Neuronal stem cell (in vitro differentiated cells): ENCODE data around the gene FZD10.
A peak's percentile ranks its signal among the peaks of the same experiment; 100 is the strongest.

ENCODE experiments used
- DNase-seq: peaks from one replicate; pipeline ENCODE4 v3.0.0-alpha.2; 2013; ENCODE audit warnings: low spot score
- H2AFZ ChIP-seq: one replicate; pipeline ENCODE4 v1.6.1; 2013; ENCODE audit warnings: mild to moderate bottlenecking, low read length, inconsistent platforms
- H2AK5ac ChIP-seq: 2 replicates; pipeline ENCODE4 v1.6.1; 2013; ENCODE audit warnings: low read depth, mild to moderate bottlenecking, inconsistent platforms, low read length, moderate library complexity, mixed read lengths
- H2BK120ac ChIP-seq: 2 replicates; pipeline ENCODE4 v1.6.1; 2013; ENCODE audit warnings: low read depth, mild to moderate bottlenecking, inconsistent platforms, low read length, moderate library complexity, mixed read lengths
- H2BK12ac ChIP-seq: one replicate; pipeline ENCODE4 v1.6.1; 2013; ENCODE audit warnings: low read length, inconsistent platforms
- H2BK15ac ChIP-seq: 2 replicates; pipeline ENCODE4 v1.6.1; 2013; ENCODE audit warnings: mild to moderate bottlenecking, low read length, inconsistent platforms, mixed read lengths
- H2BK5ac ChIP-seq: one replicate; pipeline ENCODE4 v1.6.1; 2013; ENCODE audit warnings: inconsistent platforms, mild to moderate bottlenecking, low read length, moderate library complexity
- H3K14ac ChIP-seq: one replicate; pipeline ENCODE4 v1.6.1; 2013; ENCODE audit warnings: low read length, inconsistent platforms
- H3K18ac ChIP-seq: 2 replicates; pipeline ENCODE4 v1.6.1; 2013; ENCODE audit warnings: low read length, inconsistent platforms
- H3K23ac ChIP-seq: 2 replicates; pipeline ENCODE4 v1.6.1; 2013; ENCODE audit warnings: low read depth, mild to moderate bottlenecking, mixed read lengths, low read length, inconsistent platforms; ENCODE audit not compliant: poor library complexity
- H3K27ac ChIP-seq: replicated peaks from 3 replicates; pipeline ENCODE4 v1.5.1; 2013; ENCODE audit warnings: low read length, inconsistent platforms
- H3K27me3 ChIP-seq, 3 experiments: 2 replicates each; pipeline ENCODE4 v1.6.1; 2013; ENCODE audit warnings: low read length in 3 of 3, mild to moderate bottlenecking in 2 of 3, inconsistent platforms in 1 of 3, low read depth in 1 of 3, mixed read lengths in 1 of 3, moderate library complexity in 1 of 3; ENCODE audit not compliant: control insufficient read depth in 3 of 3, insufficient read depth in 3 of 3
- H3K36me3 ChIP-seq, 2 donors: replicated peaks in 1 of 2; 2 replicates each; pipeline ENCODE4 v1.6.1; 2013; ENCODE audit warnings: low read length in 2 of 2; ENCODE audit not compliant: control insufficient read depth in 2 of 2, insufficient read depth in 2 of 2
- H3K4ac ChIP-seq: 2 replicates; pipeline ENCODE4 v1.6.1; 2013; ENCODE audit warnings: inconsistent platforms, mild to moderate bottlenecking, low read length, moderate library complexity
- H3K4me1 ChIP-seq, 2 donors: 1 replicate in 1 of 2; 2 replicates in 1 of 2; pipeline ENCODE4 v1.6.1; 2013; ENCODE audit warnings: low read length in 2 of 2, low read depth in 1 of 2; ENCODE audit not compliant: control insufficient read depth in 2 of 2, insufficient read depth in 1 of 2
- H3K4me2 ChIP-seq: one replicate; pipeline ENCODE4 v1.6.1; 2013; ENCODE audit warnings: mild to moderate bottlenecking, low read length, inconsistent platforms; ENCODE audit not compliant: insufficient read depth, poor library complexity, severe bottlenecking
- H3K4me3 ChIP-seq, 2 donors: 2 replicates each; pipeline ENCODE4 v1.5.1; 2013; ENCODE audit warnings: low read length in 2 of 2, mild to moderate bottlenecking in 2 of 2, inconsistent platforms in 1 of 2, moderate library complexity in 1 of 2
- H3K79me1 ChIP-seq: one replicate; pipeline ENCODE4 v1.6.1; 2013; ENCODE audit warnings: low read depth, mild to moderate bottlenecking, inconsistent platforms, low read length, moderate library complexity
- H3K9ac ChIP-seq: one replicate; pipeline ENCODE4 v1.6.1; 2013; ENCODE audit warnings: mild to moderate bottlenecking, low read depth, low read length, inconsistent platforms; ENCODE audit not compliant: poor library complexity
- H3K9me3 ChIP-seq, 2 donors: replicated peaks in 1 of 2; 2 replicates each; pipeline versions ENCODE3 to v1.6.1; 2013; ENCODE audit warnings: low read length in 2 of 2, mild to moderate bottlenecking in 2 of 2, inconsistent platforms in 1 of 2, low read depth in 1 of 2, mixed read lengths in 1 of 2, moderate library complexity in 1 of 2; ENCODE audit not compliant: control insufficient read depth in 2 of 2, insufficient read depth in 1 of 2
- H4K8ac ChIP-seq: one replicate; pipeline ENCODE4 v1.6.1; 2013; ENCODE audit warnings: low read depth, mild to moderate bottlenecking, inconsistent platforms, low read length, moderate library complexity
- H4K91ac ChIP-seq: one replicate; pipeline ENCODE4 v1.6.1; 2013; ENCODE audit warnings: low read length, low read depth, mild to moderate bottlenecking, inconsistent platforms; ENCODE audit not compliant: poor library complexity
- WGBS, 2 donors: extraction: QIAGEN DNeasy Blood & Tissue Kit; methylation state at CpG; one replicate each; pipeline ENCODE4 v1.1.7; 2013; ENCODE audit warnings: missing lambda C conversion rate in 2 of 2, mixed read lengths in 1 of 2; ENCODE audit not compliant: insufficient read length in 2 of 2, insufficient replicate concordance in 1 of 2; ENCODE audit errors: extremely low coverage in 2 of 2; 5-methylcytosine and 5-hydroxymethylcytosine counted together

Gene FZD10

DNA sequence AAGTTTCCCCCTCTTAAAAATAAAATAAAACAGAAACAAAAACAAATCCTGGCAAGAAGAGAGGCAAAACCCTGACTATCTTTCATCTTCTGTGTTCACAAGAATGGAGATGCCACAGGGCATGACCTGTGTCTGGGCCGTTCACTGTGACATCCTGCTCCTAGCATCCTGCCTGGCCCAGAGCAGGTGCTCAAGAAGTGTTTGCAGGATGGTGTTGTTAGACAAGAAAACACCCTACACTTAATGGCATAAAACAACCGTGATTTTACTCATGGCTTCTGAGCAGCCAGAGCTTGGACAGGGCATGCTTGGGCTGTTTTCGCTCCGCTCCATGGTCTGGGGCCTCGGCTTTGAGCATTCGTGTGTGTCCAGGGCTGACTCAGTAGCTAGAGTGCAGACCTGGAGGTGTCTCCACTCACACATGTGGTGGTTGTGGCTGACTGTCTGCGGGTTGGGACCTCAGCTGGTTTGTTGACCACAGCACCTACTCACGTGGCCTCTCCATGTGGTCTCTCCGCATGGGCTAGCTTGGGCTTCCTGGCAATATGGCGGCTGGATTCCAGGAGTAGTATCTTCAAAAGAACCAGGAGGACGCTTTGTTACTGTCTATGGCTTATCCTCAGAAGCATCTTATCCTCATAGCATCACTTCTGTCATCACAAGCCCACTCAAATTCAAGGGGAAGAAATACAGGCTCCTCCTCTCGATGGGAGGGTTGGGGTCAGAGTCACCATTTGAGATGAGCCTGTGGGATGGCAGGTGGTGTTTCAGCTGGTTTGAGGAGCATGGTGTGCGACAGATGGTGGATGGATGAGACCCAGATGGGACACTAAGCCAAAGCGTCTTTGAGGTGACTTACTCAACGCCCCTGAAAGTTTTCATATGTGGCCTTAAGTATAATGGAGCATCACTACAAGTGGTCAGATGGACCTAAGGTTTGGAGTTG, 33.2 kb upstream of the FZD10 start:
- Histone ChIP-seq H2BK120ac (no peak overlapping the region), H2AK5ac (no peak overlapping the region), H4K8ac (no peak overlapping the region), H2BK15ac (no peak overlapping the region), H3K9me3 (no peaks in the 10 kb centered on the region), H3K36me3 (no peaks in the 10 kb centered on the region), H4K91ac (no peak overlapping the region), H3K18ac (no peak overlapping the region), H3K27me3 (peaks cover 0 to 26% (median 11%) of the 10 kb centered on the region in 3 experiments), H3K27ac (no peak overlapping the region), H3K4me1 (no peaks in the 10 kb centered on the region), H3K4me2 (no peak overlapping the region), H3K4me3 (no peak overlapping the region), H2BK12ac (no peak overlapping the region), H3K23ac (no peak overlapping the region), H2BK5ac (no peak overlapping the region), H2AFZ (no peak overlapping the region), H3K79me1 (no peaks in the 10 kb centered on the region), H3K9ac (no peak overlapping the region), H3K4ac (no peak overlapping the region), H3K14ac (no peak overlapping the region)
- no peak for DNase-seq
- no CpG with 5 or more reads among the region's 15 CpGs for WGBS, 2 donors

GRCh38 chr12:130130346-130130745, 31.9 kb upstream of the FZD10 start:
- Histone ChIP-seq H4K91ac (no peak overlapping the region), H3K4me2 (no peak overlapping the region), H4K8ac (no peak overlapping the region), H2BK5ac (no peak overlapping the region), H3K27ac (no peak overlapping the region), H3K4ac (no peak overlapping the region), H3K27me3 (peaks cover 0 to 29% (median 16%) of the 10 kb centered on the region in 3 experiments), H3K79me1 (no peaks in the 10 kb centered on the region), H3K23ac (no peak overlapping the region), H3K9ac (no peak overlapping the region), H3K36me3 (no peaks in the 10 kb centered on the region), H2AFZ (no peak overlapping the region), H2BK120ac (no peak overlapping the region), H2BK15ac (no peak overlapping the region), H3K4me3 (no peak overlapping the region), H3K9me3 (peaks cover 0 to 2% of the 10 kb centered on the region in 2 donors), H2AK5ac (no peak overlapping the region), H3K4me1 (no peaks in the 10 kb centered on the region), H2BK12ac (no peak overlapping the region), H3K18ac (no peak overlapping the region), H3K14ac (no peak overlapping the region)
- no peak for DNase-seq
- WGBS, 2 donors = no CpG with 5 or more reads among the region's 6 CpGs

DNA sequence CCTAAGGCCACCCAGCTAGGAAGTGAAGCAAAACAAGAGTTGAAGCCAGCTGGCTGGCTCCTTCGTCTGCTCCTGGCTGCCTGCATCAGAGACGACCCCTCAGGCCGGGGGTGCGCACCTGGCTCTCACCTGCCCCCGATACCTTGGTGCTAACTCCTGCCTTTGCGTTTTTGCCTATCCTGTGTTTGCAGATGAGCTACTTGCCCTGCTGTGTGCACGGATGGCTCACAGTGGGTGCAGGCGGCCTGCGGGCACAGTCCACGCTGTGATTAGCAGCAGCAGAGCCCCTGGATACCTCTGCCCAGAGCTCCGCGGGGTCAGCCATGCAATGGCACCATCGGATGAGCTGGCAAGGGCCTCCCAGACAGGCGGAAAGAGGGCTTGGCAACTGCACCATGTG, 31.2 kb upstream of the FZD10 start:
- no peak overlapping the region for H3K4me2 ChIP-seq
- H3K14ac ChIP-seq = no peak overlapping the region
- no peak overlapping the region for H2AFZ ChIP-seq
- no peak overlapping the region for H2AK5ac ChIP-seq
- no peaks in the 10 kb centered on the region for H3K4me1 ChIP-seq
- H3K9me3 ChIP-seq = peaks cover 0 to 2% of the 10 kb centered on the region in 2 donors
- H3K23ac ChIP-seq = no peak overlapping the region
- H2BK5ac ChIP-seq = no peak overlapping the region
- no peak overlapping the region for H4K91ac ChIP-seq
- H3K9ac ChIP-seq = no peak overlapping the region
- peak overlapping the region; percentile 30 for H3K18ac ChIP-seq
- H2BK120ac ChIP-seq = no peak overlapping the region
- H2BK12ac ChIP-seq = no peak overlapping the region
- H3K27me3 ChIP-seq = peaks cover 0 to 29% (median 20%) of the 10 kb centered on the region in 3 experiments
- peak overlapping the region; percentile 5 for H2BK15ac ChIP-seq
- DNase-seq = no peak
- no CpG with 5 or more reads among the region's 14 CpGs for WGBS, 2 donors
- H3K4me3 ChIP-seq = peak overlapping the region in 1 of 2 donors; percentile 12
- no peak overlapping the region for H3K4ac ChIP-seq
- no peaks in the 10 kb centered on the region for H3K36me3 ChIP-seq
- H3K79me1 ChIP-seq = no peaks in the 10 kb centered on the region
- H4K8ac ChIP-seq = no peak overlapping the region
- no peak overlapping the region for H3K27ac ChIP-seq

GRCh38 chr12:130131801-130132200, 30.5 kb upstream of the FZD10 start:
- no peak overlapping the region for H3K23ac ChIP-seq
- no peak overlapping the region for H3K27ac ChIP-seq
- no peak overlapping the region for H3K4me3 ChIP-seq
- no peaks in the 10 kb centered on the region for H3K36me3 ChIP-seq
- no peak overlapping the region for H2BK15ac ChIP-seq
- peaks cover 0 to 2% of the 10 kb centered on the region in 2 donors for H3K9me3 ChIP-seq
- H2AFZ ChIP-seq = no peak overlapping the region
- H2BK12ac ChIP-seq = no peak overlapping the region
- H3K4me2 ChIP-seq = no peak overlapping the region
- H2BK120ac ChIP-seq = no peak overlapping the region
- H4K8ac ChIP-seq = no peak overlapping the region
- no peak overlapping the region for H2AK5ac ChIP-seq
- H3K4ac ChIP-seq = no peak overlapping the region
- no peak overlapping the region for H4K91ac ChIP-seq
- H3K9ac ChIP-seq = no peak overlapping the region
- H2BK5ac ChIP-seq = no peak overlapping the region
- WGBS, 2 donors = no CpG with 5 or more reads among the region's 8 CpGs
- peaks cover 0 to 36% (median 28%) of the 10 kb centered on the region in 3 experiments for H3K27me3 ChIP-seq
- peak overlapping the region; percentile 33 for H3K18ac ChIP-seq
- H3K4me1 ChIP-seq = peaks cover 0 to under 1% of the 10 kb centered on the region in 2 donors
- H3K14ac ChIP-seq = no peak overlapping the region
- no peak for DNase-seq
- no peaks in the 10 kb centered on the region for H3K79me1 ChIP-seq
